GDM1 (cell line): ENCODE measurements around the gene TAF4.
"Not testable (repeated sequence)": the region's sequence is repeated elsewhere in the genome, so short reads cannot be mapped to it uniquely, and the experiment has no call there.

ENCODE experiments used
- DNase-seq: peaks from one replicate; lab custom pipeline; 2025; lab: John Stamatoyannopoulos, UW

Gene TAF4

GRCh38 chr20:61979701-61980635 is 85.7 kb downstream of the TAF4 start:
- no peak for DNase-seq

DNA sequence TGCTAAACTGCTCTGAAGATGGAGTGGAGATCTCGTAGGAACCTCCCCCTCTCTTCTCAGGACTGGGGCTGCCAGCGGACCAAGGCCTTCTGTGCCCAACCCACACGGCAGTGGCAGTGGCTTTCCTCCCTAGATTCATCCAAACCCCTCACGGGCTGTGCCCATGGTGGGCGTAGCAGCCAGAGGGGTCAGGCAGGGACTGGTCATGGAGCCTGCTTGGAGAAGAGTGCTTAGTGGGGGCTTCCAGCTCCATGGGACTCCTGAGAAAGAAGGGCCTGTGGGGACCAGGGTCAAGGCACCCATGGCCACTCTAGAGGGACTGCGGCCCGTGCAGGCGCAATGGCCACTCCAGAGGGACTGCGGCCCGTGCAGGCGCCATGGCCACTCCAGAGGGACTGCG is 86.6 kb downstream of the TAF4 start:
- no peak for DNase-seq

DNA sequence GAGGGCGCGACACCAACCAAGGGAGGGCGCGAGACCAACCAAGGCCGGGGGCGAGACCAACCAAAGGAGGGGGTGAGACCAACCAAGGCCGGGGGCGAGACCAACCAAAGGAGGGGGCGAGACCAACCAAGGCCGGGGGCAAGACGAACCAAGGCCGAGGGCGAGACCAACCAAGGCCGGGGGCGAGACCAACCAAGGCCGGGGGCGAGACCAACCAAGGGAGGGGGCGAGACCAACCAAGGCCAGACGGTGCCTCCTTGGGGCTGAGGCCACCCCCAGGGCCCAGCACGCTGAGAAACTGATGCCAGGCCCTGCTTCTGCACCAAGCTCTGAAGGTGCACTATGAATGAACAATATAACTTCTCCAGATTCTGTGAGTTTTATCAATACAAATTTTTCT is 87.2 kb downstream of the TAF4 start:
- DNase-seq = no peak

- DNase-seq = no peak
Measured at GRCh38 chr20:61977419-61977786, 88.3 kb downstream of the TAF4 start.

- no peak for DNase-seq
Measured at GRCh38 chr20:61976644-61977418, 88.8 kb downstream of the TAF4 start.

DNA sequence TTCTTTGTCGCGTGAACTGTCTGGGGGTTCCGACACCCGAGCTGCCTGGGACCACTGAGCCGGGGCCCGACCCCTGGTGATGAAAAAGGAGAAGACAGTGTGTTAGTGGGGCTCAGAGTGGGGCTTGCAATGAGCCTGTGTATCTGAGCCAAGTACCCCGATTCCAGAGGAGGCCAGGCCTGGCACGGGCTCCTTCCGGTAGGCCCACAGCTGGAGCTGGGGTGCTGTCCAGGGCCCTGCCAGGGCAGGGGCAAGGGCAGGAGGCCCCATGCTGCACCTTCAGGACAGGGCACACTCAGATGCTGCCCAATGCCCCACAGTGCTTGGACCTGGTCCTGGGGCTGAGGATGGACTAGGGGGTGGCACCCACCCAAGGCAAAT is 89.4 kb downstream of the TAF4 start:
- no peak for DNase-seq

GRCh38 chr20:61975407-61976129 is 90.1 kb downstream of the TAF4 start:
- DNase-seq = no peak

DNA sequence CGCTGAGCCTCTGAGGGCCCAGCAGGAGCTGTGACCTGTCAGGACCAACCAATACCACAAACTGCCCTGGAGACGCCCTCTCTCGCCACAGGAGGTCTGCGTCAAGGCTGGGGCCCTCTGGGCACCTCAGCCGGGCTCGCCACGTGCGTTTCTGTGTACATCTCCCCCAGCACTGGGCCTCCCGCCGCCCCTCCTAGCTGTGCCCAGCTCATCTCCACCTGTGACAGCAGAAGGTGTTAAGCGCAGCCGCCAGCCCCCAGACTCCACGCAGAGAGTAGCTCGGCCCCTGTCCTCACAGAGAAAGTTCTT is 91.4 kb downstream of the TAF4 start:
- no peak for DNase-seq

DNA sequence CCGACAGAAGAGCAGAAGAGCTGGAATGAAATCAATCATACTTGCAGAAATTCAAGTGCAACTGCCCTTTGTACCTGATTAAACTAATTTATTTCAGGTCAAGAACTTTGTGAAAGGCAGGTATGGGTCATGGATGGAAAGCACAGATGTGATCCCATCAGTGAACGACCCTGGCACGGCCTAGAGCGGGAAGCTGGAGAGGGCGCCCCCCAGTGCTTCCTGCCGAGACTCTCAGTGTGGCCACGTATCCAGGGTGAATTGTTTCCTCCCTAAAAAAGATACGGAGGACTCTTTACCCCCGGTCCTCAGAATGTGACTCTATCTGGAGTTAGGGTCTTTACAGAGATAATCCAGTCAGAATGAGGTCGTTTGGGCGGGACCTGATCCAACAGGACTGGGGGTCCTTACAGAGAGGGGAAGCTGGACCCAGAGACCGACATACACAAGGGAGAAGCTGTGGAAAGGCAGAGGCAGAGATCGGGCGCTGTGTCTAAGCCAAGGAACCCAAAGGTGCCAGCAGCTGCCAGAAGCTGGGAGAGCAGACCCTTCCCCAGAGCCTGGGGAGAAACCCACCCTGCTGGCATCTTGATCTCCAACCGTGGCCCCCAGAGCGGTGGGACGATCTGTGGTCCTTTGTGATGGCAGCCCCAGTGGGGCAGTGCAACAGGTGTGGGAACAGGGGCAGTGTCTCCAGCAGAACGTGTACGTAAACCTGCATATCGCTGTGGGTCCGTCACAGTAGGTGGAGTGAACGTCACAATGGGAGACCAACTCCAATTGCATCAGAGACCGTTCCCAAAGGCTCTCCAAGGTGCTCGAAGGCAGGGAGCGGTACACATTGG is 91.9 kb downstream of the TAF4 start:
- DNase-seq = no peak

DNA sequence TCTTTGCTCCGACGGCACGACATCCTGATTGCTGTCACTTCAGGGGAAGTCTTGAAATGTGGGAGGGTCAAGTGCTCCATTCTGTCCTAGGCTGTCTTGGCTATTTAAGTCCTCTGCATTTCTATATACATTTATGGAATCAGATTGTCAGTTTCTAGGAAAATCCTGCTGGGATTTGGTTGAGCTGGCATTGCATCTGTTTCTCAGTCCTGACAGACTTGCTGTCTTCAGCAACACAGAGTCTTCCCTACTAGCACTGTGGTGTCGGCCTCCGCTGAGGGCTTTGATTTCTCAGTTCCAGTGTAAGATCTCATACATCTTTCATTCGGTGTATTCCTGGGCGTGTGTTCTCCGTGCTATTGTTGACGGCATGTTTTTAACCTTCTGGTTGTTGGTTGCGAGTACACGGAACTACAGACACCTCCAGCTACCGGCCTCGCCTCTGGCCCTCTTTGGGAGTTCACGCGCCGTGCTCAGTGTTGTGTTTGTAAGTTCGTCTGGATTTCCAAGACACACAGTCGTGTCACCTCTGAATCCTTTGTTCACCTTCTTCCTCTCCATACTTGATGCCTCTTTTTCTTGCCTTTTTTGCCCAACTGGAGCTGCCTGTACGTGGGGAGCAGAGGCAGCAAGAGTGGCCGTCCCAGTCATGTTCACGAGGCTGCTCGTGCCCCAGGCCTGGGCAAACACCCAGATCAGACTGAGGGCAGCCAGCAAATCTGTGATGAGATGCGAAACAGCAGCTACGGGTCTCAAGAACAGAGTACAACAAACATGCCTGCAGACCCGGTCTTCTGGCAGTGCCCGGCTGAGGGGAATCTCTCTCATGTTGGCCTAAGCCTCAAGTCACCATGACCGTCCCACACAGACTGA is 92.8 kb downstream of the TAF4 start:
- DNase-seq = no peak

GRCh38 chr20:61971595-61971994 is 94.1 kb downstream of the TAF4 start:
- DNase-seq = not testable (repeated sequence)

- DNase-seq = no peak
Measured at GRCh38 chr20:61970357-61970756, 95.3 kb downstream of the TAF4 start.

DNA sequence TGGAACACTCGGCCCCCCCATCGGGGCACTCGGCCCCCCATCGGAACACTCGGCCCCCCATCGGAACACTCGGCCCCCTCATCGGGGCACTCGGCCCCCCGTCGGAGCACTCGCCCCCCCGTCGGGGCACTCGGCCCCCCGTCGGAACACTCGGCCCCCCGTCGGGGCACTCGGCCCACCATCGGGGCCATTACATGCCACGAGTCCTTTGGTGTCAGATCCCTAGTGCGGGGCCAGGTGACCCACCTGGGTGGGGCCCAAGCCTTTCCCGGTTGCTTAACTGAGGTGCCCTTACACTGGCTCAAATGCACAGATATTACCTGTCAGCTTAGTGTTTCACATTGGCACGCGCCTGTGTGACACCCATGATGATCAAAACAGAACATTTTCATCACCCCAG is 95.9 kb downstream of the TAF4 start:
- DNase-seq = no peak

- DNase-seq = no peak
Measured at GRCh38 chr20:61968932-61969331, 96.7 kb downstream of the TAF4 start.

GRCh38 chr20:61968036-61968810 is 97.5 kb downstream of the TAF4 start:
- DNase-seq = no peak

GRCh38 chr20:61967300-61967699 is 98.4 kb downstream of the TAF4 start:
- no peak for DNase-seq

DNA sequence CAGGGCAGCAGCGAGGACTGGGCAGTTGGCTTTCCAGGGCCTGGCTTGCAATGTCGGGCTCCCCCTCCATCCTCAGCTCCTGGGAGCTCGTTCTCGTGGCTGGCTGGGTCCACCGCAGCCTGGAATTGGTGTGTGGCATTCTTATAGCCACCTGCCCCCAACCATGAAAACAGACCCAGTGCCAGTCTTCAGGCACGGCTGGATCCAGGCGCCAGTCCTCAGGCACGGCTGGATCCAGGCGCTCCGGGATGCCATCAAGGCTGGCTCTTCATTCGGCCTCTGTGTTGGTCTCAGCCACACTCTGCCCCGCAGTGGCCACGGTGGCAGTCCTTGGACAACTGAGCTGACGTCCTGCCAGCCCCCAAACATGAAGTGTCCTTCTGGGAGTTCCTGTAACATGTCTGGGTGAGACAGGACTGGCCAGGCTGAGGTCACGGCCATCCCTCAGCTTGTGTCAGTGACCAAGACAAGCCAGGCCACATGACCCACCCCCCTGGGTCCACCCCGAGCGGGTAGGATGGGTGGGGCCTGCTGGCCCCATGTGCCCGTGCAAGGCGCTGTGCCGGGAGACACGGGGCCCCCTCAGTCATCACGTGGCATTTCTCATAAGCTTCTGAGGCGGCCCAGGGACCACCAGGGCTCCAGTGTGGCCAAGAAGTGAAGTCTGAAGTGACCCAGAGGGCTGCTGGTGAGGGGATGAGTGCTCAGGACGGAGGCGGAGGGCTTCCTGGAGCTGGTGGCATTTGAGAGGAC is 99.0 kb downstream of the TAF4 start:
- DNase-seq = no peak

DNA sequence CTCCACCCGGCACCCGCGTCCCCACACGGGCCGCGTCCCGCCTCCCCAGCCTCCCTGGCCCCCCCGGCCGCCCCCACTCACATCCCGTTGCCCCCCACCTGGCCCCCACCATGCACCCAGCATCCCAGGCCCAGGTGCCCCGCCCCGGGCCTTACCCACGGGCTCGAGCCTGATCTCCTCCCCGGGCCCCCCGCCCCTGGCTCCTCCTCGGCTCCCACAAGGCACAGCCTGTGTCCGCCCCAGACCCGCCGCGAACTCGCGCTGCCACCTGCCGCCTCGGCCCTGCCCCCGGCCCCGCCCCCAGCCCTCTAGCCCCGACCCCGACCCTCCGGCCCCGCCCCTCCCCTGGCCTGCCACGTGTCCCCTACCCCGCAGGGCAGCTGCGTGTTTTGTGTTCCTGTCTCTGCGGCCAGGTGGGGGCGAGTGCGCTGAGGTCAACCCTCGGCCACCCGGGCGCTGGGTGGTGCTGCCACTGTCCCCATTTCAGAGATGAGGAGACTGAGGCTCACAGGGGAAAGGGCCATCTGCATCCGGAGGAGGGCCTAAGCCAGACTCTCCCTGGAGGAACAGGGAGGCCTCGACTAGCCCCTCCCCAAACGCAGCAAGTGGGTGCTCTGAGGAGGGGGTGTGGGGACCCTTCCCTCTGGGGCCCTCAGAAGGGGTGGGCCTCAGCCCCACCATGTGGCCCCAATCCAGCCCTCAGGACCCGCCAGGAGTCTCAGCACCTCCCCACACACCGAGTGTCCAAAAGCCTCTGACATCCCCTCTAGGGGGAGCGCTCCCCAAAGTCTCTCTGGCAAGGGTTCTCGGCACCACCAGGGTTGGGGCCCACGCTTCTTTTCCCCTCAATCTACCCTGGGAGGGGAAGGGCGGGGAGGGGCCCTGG is 99.8 kb downstream of the TAF4 start:
- DNase-seq = no peak
